HG03060 (cell line): ENCODE data around the gene TMOD2.

Source experiments
- ATAC-seq: cut with Tn5 transposase; IDR thresholded peaks from one replicate; pipeline ENCODE4 v1.9.1; 2021; ENCODE audit warnings: low read depth, moderate number of reproducible peaks; ENCODE audit not compliant: unreplicated experiment

The TMOD2 gene

GRCh38 chr15:51750792-51751696, at the start of gene TMOD2:
Gene TMOD2 (plus strand): TSS chr15:51751597. CDS start chr15:51766442, 14,845 bp downstream.
- no peak for ATAC-seq

DNA sequence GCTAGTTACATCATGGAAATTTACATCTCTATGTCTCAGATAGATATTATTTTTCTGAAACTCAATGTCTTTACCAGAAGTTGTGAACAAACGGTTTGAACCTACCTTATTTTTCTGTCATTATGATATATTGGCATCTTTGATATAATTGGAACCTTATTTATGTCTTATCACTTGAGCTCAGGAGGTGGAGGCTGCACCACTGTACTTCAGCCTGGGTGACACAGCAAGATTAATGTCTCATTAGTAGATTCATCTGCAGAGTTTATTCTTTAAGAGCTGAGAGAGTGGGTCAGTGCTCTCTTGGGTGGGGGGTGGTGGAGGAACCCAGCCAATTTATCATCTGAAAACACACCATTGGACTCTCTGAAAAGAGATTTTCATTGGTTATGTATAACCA, 48.7 kb upstream of the TMOD2 start:
- no peak for ATAC-seq

DNA sequence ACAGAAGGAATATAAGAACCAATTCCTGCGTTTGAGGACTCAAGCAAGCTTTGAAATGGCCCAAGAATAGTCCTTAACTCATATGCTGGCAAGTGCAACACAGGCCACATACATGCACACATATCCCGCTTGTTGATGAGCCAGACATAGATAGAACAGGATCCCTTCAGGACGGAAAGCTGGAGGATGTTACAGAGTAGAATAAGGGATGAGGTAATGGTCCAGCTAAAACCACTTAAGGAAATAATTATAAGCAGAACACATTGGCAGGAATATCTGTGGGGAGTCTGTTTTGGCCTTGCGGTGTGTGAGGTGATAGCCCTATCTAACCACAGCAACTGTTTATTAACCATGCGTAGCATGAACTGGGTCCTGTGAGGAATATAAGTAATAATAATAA, 45.1 kb upstream of the TMOD2 start:
- ATAC-seq: no peak

DNA sequence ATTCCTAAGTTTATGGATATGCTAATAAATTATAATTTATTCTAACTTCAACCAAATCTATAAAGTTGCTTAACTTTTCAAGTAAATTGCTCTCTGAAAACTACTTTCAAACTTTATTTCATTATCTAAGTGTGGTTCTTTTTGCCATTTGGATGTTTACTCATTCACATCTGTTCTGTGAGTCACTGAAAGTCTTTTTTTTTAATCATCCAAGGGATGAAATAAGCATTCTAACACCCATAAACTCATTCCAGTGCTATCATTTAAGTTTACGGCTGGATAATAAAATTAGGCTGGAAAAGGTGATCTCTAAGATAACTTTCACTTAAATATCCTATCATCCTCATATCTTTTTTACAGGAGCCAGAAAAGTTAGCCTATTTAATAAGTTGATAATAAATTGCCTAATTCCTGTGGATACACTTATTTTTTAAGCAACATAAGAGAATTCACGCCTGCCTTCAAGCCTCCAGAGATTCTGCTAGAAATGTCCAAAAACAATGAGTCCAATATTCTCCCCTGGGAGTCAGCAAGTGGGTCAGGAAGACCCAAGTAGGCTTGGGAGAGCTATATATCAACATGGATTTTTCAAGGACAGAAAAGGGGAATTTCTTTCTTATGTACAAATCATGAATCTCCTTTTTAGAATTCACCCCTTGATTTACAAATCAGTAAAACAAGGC, 44.3 kb upstream of the TMOD2 start:
- no peak for ATAC-seq

GRCh38 chr15:51708013-51708412, 43.4 kb upstream of the TMOD2 start:
- ATAC-seq: no peak

GRCh38 chr15:51709031-51709430, 42.4 kb upstream of the TMOD2 start:
- ATAC-seq: no peak

DNA sequence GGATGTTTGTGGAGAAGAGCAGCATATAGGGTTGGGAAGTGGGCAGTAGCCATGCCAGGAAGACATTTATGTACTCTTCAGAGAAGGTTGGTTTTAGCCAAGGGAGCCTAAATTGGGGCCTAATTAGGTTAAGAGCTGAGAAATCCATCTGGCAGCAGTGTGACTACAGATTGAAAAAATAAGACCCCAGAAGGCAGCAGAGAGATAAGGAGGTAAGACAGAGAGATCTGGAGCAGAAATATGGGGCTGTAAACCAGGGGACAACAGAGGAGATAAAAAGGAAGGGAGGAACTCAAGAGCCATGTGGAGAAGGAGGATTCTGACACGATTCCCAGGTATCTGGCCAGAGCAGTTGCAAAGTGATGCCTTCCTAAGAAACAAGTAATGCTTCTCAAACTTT, 37.2 kb upstream of the TMOD2 start:
- ATAC-seq: no peak

DNA sequence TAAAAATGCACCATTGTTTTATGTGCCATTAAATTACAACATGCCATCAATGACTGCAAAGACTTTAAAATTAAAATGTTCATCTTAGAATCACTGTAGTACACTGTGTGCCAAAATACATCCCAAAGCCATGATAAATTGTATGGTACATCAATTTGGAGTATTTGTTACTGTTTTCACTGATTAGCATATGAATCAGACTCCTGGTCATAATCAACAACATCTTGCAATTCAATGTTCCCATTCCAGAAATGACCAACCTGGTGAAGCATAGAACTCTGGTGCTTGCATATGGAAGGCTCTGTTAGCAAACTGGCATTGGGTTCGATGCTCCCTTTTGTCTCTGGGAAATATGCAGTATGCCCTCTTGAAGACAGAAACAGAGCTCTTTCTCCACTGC, 36.5 kb upstream of the TMOD2 start:
- ATAC-seq: no peak

GRCh38 chr15:51718219-51718618, 33.2 kb upstream of the TMOD2 start:
- ATAC-seq: no peak

GRCh38 chr15:51718746-51719145, 32.7 kb upstream of the TMOD2 start:
- ATAC-seq: no peak

GRCh38 chr15:51720201-51720995, 31.0 kb upstream of the TMOD2 start:
- ATAC-seq: no peak

DNA sequence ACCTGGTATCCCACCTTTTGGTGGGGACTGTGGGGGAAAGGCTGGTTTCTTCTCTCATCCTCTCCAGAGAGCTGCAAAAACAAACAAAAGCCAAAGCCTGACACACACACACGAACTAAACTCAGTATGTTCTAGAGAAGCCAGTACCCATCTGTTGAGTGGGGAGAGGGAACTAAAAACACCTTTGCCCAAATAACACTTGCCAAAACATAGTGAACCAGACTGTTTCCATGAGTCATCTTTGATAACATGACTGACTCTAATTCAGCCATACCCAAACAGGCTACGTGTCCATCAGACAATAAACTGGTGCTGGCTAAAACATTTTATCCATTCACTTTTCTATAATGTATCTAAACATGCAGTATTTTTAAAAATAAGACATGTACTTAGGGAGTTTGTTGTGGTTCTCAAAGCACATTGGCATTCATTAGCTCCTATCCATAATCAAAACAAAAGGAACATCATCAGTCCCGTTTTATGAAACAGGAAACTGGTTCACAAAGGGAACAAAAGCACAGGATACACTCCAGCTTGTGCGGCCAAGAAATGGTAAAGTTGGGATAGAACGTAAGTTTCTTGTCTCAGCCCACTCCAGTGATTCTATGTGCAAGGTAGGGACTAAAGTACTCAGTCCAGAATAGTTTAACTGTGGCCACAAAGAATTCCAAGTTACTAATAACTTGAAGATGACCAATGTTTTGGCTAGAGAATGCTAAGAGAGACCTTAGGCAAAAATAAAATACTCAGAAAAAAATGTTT, 30.0 kb upstream of the TMOD2 start:
- no peak for ATAC-seq

DNA sequence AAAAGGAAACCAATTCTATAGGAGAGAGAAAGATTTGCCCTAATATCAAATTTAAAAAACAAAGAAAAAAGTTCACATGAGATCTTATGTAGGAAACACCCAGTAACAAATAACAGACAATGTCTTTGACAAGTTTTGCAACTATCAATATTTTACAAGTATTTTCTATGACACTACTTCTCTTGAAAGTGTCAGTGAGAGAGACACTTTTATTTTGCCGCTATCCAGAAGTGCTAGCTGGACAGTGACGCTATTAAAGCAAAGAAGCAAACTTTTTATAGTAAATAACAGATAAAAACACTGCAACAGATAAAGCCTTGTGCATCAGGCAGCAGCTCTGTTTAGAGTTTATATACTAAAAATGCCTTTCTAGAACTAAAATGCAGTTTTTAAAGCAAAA, 27.2 kb upstream of the TMOD2 start:
- ATAC-seq: no peak

DNA sequence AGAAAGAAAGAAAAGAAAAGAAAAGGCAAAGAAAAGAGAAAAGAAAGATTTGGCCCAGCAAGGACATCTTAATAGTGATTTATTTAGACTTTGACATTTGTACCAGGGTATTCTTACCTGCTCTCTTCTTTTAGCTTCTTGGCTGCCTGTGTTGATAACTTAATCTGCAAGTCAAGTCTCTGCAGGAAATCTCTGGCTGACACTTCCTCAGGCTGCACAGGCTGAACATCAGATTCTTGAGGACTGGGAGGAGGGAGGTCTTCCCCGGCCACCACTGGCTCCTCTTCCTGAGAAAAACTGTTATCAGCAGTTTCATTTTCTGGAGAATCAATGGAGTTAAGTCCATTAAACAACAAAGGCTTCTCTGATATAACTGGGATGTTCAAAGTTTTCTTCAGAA, 26.7 kb upstream of the TMOD2 start:
- no peak for ATAC-seq

GRCh38 chr15:51726302-51727073, 24.9 kb upstream of the TMOD2 start:
- ATAC-seq: peak; percentile 79

DNA sequence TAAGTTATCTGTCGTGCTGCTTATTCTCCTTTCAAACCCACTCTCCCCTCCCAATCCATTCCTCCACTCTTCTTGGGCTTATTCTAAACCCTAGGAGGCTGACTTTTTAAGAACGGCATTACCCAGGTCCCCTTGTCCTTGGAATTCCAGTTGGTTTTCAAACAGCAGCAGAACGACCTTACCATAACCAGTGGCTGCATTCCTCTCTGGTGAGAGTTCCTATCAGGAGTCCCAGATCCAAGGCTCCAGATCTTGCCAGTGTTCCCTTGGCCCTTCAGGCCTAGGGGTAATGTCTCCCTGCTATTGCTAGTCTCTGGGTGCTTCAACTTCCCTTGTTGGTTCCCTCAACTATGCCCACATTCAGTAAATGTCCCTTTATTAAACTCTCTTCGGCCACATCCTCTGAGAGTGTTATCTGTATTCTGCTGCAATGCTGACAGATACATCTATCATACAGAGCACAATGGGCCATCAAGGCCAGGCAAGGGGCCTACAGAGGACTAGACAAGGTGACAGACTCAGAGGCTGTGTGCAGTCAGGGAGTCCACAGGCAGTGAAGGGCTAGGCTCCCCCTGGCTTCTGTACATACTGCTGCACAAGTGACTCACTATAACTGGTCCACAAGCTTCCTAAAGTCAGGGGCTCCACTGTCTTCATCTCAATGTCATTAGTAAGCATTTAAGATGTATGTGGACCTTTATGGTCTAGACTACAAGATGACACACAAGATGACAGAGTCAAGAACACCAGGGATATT, 24.1 kb upstream of the TMOD2 start:
- ATAC-seq: no peak

DNA sequence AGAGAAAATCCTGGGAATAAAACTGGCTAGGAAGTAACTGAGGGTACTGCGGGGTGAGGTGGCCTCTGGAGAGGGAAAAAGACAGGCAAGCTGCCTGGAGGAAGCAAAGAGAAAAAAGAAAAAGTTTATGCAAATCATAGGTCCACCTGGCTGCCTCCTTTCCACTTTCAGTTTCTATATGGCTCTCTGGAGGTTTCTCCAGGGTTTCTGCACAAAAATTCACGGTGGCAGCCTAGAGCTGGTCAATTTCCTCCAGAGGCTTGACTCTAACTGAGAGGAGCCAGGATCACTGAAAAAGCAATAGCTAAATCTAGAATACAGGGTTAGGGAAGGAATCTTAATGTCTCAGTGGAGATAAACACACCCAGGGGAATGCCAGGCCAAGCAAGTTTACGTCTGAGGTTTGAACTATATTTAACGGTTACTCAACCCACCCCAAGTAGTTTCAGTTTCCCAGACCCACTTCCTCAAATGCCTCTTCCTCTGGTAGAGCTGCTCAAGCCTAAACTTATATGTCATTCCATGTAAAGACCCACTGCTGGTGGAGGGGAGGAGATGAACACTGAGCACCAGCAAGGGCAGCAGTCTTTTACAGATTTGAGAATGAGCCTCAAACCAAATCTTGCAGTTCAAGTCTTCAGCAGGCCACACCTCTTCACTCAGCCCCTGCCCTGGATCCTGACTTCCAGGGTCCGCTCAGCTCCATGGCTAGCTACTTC, 19.7 kb upstream of the TMOD2 start:
- ATAC-seq: peak; percentile 47

DNA sequence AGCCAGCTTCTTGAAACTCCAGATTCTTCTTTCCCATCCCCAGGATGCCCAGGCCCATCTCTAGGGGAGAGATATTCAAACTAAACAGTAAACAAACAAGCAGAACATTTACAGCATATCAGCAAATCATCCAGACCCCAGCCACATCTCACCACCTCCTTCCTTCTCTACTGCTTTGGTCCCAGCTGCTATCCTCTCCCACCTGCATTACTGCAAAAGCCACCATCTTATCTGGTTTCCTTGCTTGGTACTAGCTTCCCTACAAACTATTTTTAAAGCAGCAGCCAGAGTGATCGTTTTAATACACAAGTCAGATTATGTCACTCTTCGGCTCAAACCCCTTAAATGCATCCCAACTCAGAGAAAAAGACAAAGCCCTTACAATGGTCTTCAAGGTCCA, 18.8 kb upstream of the TMOD2 start:
- ATAC-seq: no peak
